HepG2 (cell line): Measurements from ENCODE around the gene NNMT. TPM values are rescaled to one million over a fixed set of nuclear protein-coding genes. Genes with fewer than 3 reads are reported as not detected.

ENCODE experiments used
- ATAC-seq: fragments of 200-7000 bp; cut with Tn5 transposase; 3 replicates; pipeline ENCODE4 v1.9.1; 2020; ENCODE audit warnings: mild to moderate bottlenecking, moderate library complexity
- BruUV-seq: library from RNA; stranded (reverse); fragments of 400-500 nt; replicated peaks from 2 replicates; lab custom pipeline; 2021; lab: Mats Ljungman, UMichigan
- CTCF ChIA-PET: fragments of 300-600 bp; formaldehyde crosslinking; extraction: SDS; loops from one replicate; lab custom pipeline; 2021; ENCODE audit warnings: low total read pairs, inconsistent platforms, low intra/inter-chr PET ratio; lab: Yijun Ruan, JAX
- POLR2A ChIA-PET: fragments of 350-600 bp; sonication (Branson Sonifier 250); formaldehyde crosslinking; loops from one replicate; lab custom pipeline; 2020; ENCODE audit warnings: antibody characterized with exemption, inconsistent platforms; lab: Yijun Ruan, JAX
- DNase-seq: peaks from one replicate; pipeline ENCODE4 v3.0.0-alpha.2; 2015; ENCODE audit warnings: low spot score
- FAIRE-seq: peaks from 3 replicates; lab custom pipeline; 2011; peaks lifted over from hg19 to GRCh38; lab: Jason Lieb, UNC
- H2AFZ ChIP-seq: one replicate; pipeline ENCODE4 v1.6.1; 2011; ENCODE audit warnings: low read length, inconsistent platforms
- H3K27ac ChIP-seq: fragments of 300-600 bp; 3 replicates; pipeline ENCODE4 v1.8.0; 2011; ENCODE audit warnings: mixed run types, mild to moderate bottlenecking, mixed read lengths, low read length, inconsistent platforms; ENCODE audit not compliant: insufficient read depth; ENCODE audit errors: extremely low read length
- H3K27me3 ChIP-seq, 2 experiments: fragments of 200-600 bp in 1 of 2; 2 replicates in 1 of 2; 3 replicates in 1 of 2; pipeline versions ENCODE4 v1.6.0 to v1.8.0; 2011; ENCODE audit warnings: low read length in 2 of 2, mild to moderate bottlenecking in 2 of 2, moderate library complexity in 2 of 2, inconsistent platforms in 1 of 2; ENCODE audit not compliant: insufficient read depth in 2 of 2, control insufficient read depth in 1 of 2
- H3K36me3 ChIP-seq, 2 experiments: fragments of 200-600 bp in 1 of 2; replicated peaks in 1 of 2; 2 replicates in 1 of 2; 3 replicates in 1 of 2; pipeline versions ENCODE4 v1.5.1 to v1.8.0; 2011; ENCODE audit warnings: low read length in 2 of 2, inconsistent platforms in 1 of 2; ENCODE audit not compliant: insufficient read depth in 2 of 2, control insufficient read depth in 1 of 2
- H3K4me1 ChIP-seq: 2 replicates; pipeline ENCODE4 v1.5.1; 2012; ENCODE audit warnings: low read length, inconsistent platforms; ENCODE audit not compliant: insufficient read depth
- H3K4me2 ChIP-seq: 2 replicates; pipeline ENCODE4 v1.6.0; 2011; ENCODE audit warnings: low read depth, low read length, inconsistent platforms
- H3K4me3 ChIP-seq, 3 experiments: fragments of 200-600 bp in 1 of 3; sonication (generic), shearing (Covaris generic) in 1 of 3; replicated peaks in 1 of 3; 2 replicates each; pipeline ENCODE4 v1.5.1; 2011 to 2016; ENCODE audit warnings: low read length in 3 of 3, inconsistent platforms in 2 of 3, low read depth in 2 of 3, mild to moderate bottlenecking in 2 of 3, control low read depth in 1 of 3, mixed read lengths in 1 of 3; ENCODE audit not compliant: insufficient read depth in 1 of 3
- H3K79me2 ChIP-seq: one replicate; pipeline ENCODE4 v1.6.1; 2011; ENCODE audit warnings: low read length, inconsistent platforms; ENCODE audit not compliant: insufficient read depth
- H3K9ac ChIP-seq: 2 replicates; pipeline ENCODE4 v1.6.0; 2011; ENCODE audit warnings: mild to moderate bottlenecking, low read depth, low read length, inconsistent platforms; ENCODE audit not compliant: insufficient read depth
- H3K9me3 ChIP-seq: 2 replicates; pipeline ENCODE4 v1.5.1; 2012; ENCODE audit warnings: mild to moderate bottlenecking, low read length
- H4K20me1 ChIP-seq: 2 replicates; pipeline ENCODE4 v1.6.0; 2011; ENCODE audit warnings: inconsistent platforms, mild to moderate bottlenecking, low read length, moderate library complexity; ENCODE audit not compliant: insufficient read depth
- CREB1 ChIP-seq, 2 experiments: fragments of 450-650 bp in 1 of 2; IDR thresholded peaks; 2 replicates each; pipeline ENCODE4 v1.6.1; 2016 to 2017; ENCODE audit warnings: control low read depth in 1 of 2, mild to moderate bottlenecking in 1 of 2, missing compliant biosample characterization in 1 of 2, missing genetic modification characterization in 1 of 2
- KAT8 ChIP-seq: IDR thresholded peaks from 2 replicates; pipeline ENCODE4 v1.6.1; 2016; ENCODE audit warnings: missing genetic modification reagents, missing compliant biosample characterization
- MLLT10 ChIP-seq: sonication (generic); formaldehyde crosslinking; IDR thresholded peaks from 2 replicates; pipeline ENCODE4 v1.4.0; 2020; ENCODE audit warnings: missing genetic modification reagents
- NR1H2 ChIP-seq: sonication (generic); formaldehyde crosslinking; IDR thresholded peaks from 2 replicates; pipeline ENCODE4 v1.8.1; 2022; ENCODE audit warnings: low read depth, missing genetic modification reagents, borderline replicate concordance
- SCMH1 ChIP-seq: sonication (generic); formaldehyde crosslinking; IDR thresholded peaks from 2 replicates; pipeline ENCODE4 v1.9.0; 2021; ENCODE audit warnings: missing genetic modification reagents, mild to moderate bottlenecking, borderline replicate concordance
- U2AF1 ChIP-seq: fragments of 200-400 bp; formaldehyde crosslinking; optimal IDR thresholded peaks from 2 replicates; pipeline ENCODE3; 2017; ENCODE audit warnings: mild to moderate bottlenecking, low read depth, low read length
- U2AF2 ChIP-seq: fragments of 200-400 bp; formaldehyde crosslinking; IDR thresholded peaks from 2 replicates; pipeline ENCODE4 v1.6.1; 2017; ENCODE audit warnings: low read depth, mild to moderate bottlenecking, low read length
- ZEB1 ChIP-seq: IDR thresholded peaks from 2 replicates; pipeline ENCODE4 v1.6.1; 2012; ENCODE audit warnings: mild to moderate bottlenecking, low read depth, inconsistent platforms; ENCODE audit not compliant: insufficient replicate concordance
- ZFP36L2 ChIP-seq: sonication (generic); formaldehyde crosslinking; IDR thresholded peaks from 2 replicates; pipeline ENCODE4 v1.4.0; 2020; ENCODE audit warnings: missing genetic modification reagents
- ZNF839 ChIP-seq: sonication (generic); formaldehyde crosslinking; IDR thresholded peaks from 2 replicates; pipeline ENCODE4 v1.4.0; 2020; ENCODE audit warnings: missing genetic modification reagents, mild to moderate bottlenecking, borderline replicate concordance
- WGBS: methylation state at CpG from one replicate; pipeline ENCODE4 v1.1.6; 2017; ENCODE audit warnings: low lambda C conversion rate; 5-methylcytosine and 5-hydroxymethylcytosine counted together
- in situ Hi-C: cut with HindIII; loops from 2 replicates; pipeline ENCODE4 v1.10.0; 2017; ENCODE audit warnings: low pct_unique_long_range_greater_than_20kb; ENCODE audit not compliant: extremely low pct_ligation_motif_present
- intact Hi-C: fragments of 100-400 bp; cut with micrococcal nuclease; formaldehyde crosslinking; loops from one replicate; pipeline ENCODE4 v1.10.0; 2022; ENCODE audit not compliant: unreplicated experiment
- polyA plus RNA-seq, 8 experiments: library from polyadenylated mRNA; depleted of rRNA in 3 of 8; stranded (reverse) in 7 of 8; unstranded in 1 of 8; fragments of >200 nt; fragmentation: Illumina TruSeq in 4 of 8; extraction: Trizol in 4 of 8; gene quantifications; 2 replicates each; pipeline versions ENCODE4 v1.2.1 to v1.2.3, GENCODE V29; 2011 to 2016; ENCODE audit warnings: low read depth in 4 of 8, missing spikeins in 1 of 8, mixed read lengths in 1 of 8; ENCODE audit not compliant: insufficient read depth in 1 of 8
- total RNA-seq, 5 experiments: library from RNA; depleted of rRNA; stranded (reverse); fragments of >200 nt; fragmentation: Illumina TruSeq; extraction: Trizol; gene quantifications; 2 replicates each; pipeline ENCODE4 v1.2.3, GENCODE V29; 2016; ENCODE audit warnings: low read depth in 1 of 5
- TF ChIP-seq, protein P1 (sequence below): sonication (generic); formaldehyde crosslinking; IDR thresholded peaks from 2 replicates; pipeline ENCODE4 v1.5.0; 2020; ENCODE audit warnings: missing genetic modification reagents, mild to moderate bottlenecking, borderline replicate concordance
- TF ChIP-seq, protein P2 (sequence below), 2 experiments: fragments of 450-650 bp in 1 of 2; sonication (generic) in 1 of 2; formaldehyde crosslinking in 1 of 2; IDR thresholded peaks; 2 replicates each; pipeline versions ENCODE4 v1.6.1 to v1.8.0; 2016 to 2022; ENCODE audit warnings: antibody characterized with exemption in 1 of 2, mild to moderate bottlenecking in 1 of 2, missing genetic modification reagents in 1 of 2
- TF ChIP-seq, protein P3 (sequence below): sonication (generic); formaldehyde crosslinking; IDR thresholded peaks from 2 replicates; pipeline ENCODE4 v1.4.0; 2020; ENCODE audit warnings: missing genetic modification reagents

The NNMT gene
- total and polyA plus RNA-seq, 2 of the 13 experiments (the other 11 are each of a cell fraction or from before 2014, with no cell fraction given) = 0.13 TPM; not detected in 1

DNA sequence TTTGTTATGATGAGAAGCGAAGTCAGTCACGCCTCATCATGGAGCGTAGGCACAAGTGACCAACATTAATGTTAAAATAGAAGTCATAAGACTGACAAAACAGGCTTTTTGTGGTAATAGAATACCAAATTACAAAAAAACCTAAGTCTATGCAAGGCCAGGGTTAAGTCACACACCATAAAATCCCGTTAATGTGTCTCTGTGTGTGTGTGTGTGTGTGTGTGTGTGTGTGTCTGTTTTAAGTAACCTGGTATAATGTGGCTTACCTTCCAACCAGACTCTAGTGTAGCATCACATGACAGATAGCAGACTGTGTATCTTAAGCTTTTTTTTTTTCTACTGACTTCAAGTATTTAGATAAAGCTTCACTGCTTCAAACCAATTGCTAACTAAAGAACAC lies 66.1 kb downstream of the NNMT start:
- ATAC-seq (no peak), DNase-seq (no peak), FAIRE-seq (no peak)
- H3K36me3 ChIP-seq = no peaks in the 10 kb centered on the region
- H3K27me3 ChIP-seq = peaks cover 4 to 21% of the 10 kb centered on the region in 2 experiments; a peak in 3 of 5 replicates
- no peak overlapping the region for H3K9ac ChIP-seq
- no peaks in the 10 kb centered on the region for H4K20me1 ChIP-seq
- no peaks in the 10 kb centered on the region for H3K9me3 ChIP-seq
- BruUV-seq = no TSS peak
- in situ Hi-C loops (no loop called here), intact Hi-C loops (no loop called here)
- POLR2A ChIA-PET = no interaction called here
- no peak overlapping the region for H3K4me2 ChIP-seq
- no peaks in the 10 kb centered on the region for H3K79me2 ChIP-seq
- no peaks in the 10 kb centered on the region for H3K4me1 ChIP-seq
- no peak overlapping the region for H3K4me3 ChIP-seq
- no peak overlapping the region for H2AFZ ChIP-seq
- WGBS = 3% methylated on average over 4 of the region's 4 CpGs
- H3K27ac ChIP-seq = no peak overlapping the region
- CTCF ChIA-PET = no interaction called here
- TF ChIP-seq MLLT10 (CRISPR knock-in tag) (no peak), ZEB1 (no peak), CREB1 (IDR thresholded peaks at IDR 0.05) (no peak), CREB1 (CRISPR knock-in tag; IDR thresholded peaks at IDR 0.05) (no peak), KAT8 (CRISPR knock-in tag) (no peak), ZNF839 (no peak), U2AF2 (no peak), NR1H2 (CRISPR knock-in tag) (no peak), ZFP36L2 (no peak), U2AF1 (no peak), SCMH1 (no peak)
- TF ChIP-seq, protein P1, sequence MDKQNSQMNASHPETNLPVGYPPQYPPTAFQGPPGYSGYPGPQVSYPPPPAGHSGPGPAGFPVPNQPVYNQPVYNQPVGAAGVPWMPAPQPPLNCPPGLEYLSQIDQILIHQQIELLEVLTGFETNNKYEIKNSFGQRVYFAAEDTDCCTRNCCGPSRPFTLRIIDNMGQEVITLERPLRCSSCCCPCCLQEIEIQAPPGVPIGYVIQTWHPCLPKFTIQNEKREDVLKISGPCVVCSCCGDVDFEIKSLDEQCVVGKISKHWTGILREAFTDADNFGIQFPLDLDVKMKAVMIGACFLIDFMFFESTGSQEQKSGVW (CRISPR knock-in tag) = no peak
- TF ChIP-seq, protein P2, sequence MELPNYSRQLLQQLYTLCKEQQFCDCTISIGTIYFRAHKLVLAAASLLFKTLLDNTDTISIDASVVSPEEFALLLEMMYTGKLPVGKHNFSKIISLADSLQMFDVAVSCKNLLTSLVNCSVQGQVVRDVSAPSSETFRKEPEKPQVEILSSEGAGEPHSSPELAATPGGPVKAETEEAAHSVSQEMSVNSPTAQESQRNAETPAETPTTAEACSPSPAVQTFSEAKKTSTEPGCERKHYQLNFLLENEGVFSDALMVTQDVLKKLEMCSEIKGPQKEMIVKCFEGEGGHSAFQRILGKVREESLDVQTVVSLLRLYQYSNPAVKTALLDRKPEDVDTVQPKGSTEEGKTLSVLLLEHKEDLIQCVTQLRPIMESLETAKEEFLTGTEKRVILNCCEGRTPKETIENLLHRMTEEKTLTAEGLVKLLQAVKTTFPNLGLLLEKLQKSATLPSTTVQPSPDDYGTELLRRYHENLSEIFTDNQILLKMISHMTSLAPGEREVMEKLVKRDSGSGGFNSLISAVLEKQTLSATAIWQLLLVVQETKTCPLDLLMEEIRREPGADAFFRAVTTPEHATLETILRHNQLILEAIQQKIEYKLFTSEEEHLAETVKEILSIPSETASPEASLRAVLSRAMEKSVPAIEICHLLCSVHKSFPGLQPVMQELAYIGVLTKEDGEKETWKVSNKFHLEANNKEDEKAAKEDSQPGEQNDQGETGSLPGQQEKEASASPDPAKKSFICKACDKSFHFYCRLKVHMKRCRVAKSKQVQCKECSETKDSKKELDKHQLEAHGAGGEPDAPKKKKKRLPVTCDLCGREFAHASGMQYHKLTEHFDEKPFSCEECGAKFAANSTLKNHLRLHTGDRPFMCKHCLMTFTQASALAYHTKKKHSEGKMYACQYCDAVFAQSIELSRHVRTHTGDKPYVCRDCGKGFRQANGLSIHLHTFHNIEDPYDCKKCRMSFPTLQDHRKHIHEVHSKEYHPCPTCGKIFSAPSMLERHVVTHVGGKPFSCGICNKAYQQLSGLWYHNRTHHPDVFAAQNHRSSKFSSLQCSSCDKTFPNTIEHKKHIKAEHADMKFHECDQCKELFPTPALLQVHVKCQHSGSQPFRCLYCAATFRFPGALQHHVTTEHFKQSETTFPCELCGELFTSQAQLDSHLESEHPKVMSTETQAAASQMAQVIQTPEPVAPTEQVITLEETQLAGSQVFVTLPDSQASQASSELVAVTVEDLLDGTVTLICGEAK (IDR thresholded peaks at IDR 0.05) = no peak
- TF ChIP-seq, protein P2 (CRISPR knock-in tag; IDR thresholded peaks at IDR 0.05) = no peak
- TF ChIP-seq, protein P3, sequence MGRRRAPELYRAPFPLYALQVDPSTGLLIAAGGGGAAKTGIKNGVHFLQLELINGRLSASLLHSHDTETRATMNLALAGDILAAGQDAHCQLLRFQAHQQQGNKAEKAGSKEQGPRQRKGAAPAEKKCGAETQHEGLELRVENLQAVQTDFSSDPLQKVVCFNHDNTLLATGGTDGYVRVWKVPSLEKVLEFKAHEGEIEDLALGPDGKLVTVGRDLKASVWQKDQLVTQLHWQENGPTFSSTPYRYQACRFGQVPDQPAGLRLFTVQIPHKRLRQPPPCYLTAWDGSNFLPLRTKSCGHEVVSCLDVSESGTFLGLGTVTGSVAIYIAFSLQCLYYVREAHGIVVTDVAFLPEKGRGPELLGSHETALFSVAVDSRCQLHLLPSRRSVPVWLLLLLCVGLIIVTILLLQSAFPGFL (CRISPR knock-in tag) = no peak
